ENCODE results near the gene AATK.
A peak's percentile ranks its signal among the peaks of the same experiment; 100 is the strongest.

Gene AATK

DNA sequence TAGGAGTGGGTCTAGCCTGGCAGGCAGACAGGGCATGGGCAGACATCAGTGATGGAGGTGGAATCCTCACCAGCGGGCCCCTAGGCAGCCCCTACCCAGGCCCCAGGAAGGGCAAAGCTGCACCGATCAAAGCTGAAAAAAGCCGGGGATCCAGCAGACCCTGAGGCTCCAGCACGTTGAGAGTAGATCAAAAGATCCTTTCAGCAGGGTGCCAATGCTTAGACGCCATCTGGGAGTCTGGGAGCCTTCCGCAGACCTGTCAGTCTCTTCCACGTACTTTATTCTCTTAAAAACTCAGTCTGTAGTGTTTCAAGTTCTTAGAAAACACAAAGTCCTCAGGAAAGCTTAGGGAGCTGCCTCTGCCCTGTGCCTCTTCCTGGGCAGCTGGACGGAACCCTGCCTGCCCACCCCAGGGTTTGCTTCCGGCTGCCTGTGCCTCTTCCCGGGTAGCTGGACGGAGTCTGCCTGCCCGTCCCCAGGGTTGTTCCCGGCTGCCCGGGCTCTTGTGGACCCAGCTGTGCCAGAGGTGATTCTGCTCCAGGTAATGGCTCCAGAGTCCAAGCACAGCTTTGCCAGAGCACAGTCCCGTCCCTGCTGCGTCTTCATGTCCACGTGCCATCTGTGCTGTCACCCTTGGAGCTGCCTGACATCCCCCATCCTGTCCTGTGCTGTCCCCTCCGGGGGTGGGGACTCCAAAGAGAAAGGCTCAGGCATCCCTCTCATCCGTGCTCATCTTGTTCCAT, 51.5 kb downstream of the AATK start:
- DNase-seq (ENCODE audit: low read depth), result no peak

- no peak for DNase-seq (ENCODE audit: low read depth)
These were observed 52.8 kb downstream of the AATK start for GRCh38 chr17:81113158-81113724.

- no peak for DNase-seq (ENCODE audit: low read depth)
These were observed 53.6 kb downstream of the AATK start for GRCh38 chr17:81112450-81112849.

DNA sequence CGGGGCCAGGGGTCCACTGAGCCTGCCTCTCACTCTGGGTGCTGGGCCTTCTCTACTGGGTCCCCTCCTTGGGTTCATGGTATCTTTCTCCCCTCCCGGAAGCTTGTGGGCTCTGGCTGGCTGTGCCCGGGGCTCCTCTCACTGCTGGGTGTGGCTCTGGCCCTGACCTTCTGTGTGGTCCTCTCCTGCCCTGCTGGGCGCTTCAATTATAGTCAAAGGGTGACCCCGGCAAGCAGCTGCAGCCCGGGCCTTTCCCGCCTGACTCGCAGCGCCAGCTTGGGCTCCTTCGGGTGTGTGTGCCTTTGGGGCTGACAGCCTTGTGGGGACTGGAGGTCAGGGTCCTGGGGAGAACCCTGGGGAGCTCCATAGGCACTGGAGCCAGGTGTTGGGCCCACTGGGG, 55.0 kb downstream of the AATK start:
- DNase-seq (ENCODE audit: low read depth), result no peak

DNA sequence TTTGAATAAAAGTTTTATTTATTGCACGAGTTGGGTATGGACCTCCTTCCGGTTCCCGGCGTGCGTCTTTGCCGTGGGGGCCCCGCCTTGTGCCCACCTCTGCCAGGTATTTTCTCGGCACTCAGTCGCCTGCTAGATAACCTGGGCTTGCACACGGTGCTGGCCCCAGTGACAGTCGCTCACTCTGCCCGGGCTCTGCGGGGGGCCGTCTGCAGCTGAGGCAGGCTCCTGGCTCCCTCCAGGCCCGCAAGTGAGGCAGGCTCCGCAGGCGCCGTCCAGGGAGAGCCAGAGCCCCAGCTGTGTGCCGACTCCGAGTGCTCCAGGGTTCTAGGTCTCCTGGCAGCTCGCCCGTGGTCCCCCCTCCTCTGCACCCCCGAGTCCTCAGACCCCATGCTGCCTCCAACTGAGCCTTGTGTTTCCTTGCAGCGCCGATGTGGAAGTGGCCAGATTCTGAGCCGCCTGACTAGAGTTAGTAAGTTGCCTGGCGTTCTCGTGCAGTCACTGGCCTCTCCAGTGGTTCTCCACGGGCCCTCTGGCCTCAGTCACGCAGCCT, 55.5 kb downstream of the AATK start:
- no peak for DNase-seq (ENCODE audit: low read depth)

DNA sequence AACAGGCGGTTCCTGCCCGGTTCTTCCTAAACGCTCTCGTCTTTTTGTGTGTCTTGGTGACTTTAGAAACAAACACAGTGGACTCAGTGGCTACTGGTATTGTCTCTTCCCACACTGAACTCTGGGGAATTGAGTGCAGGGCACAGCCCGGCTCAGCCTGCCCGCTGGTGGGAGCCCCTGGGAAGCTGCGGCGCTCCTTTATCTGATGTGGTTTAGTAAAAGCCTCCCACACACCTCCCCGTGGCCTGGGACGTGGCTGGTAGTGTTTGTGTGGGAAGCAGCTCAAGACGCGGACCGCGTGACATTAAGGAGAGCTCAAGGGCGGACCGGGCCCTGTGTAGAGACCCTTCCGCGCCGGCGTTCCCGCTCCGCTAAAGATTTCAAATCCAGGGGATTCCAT, 56.1 kb downstream of the AATK start:
- no peak for DNase-seq (ENCODE audit: low read depth)

- no peak for DNase-seq (ENCODE audit: low read depth)
These were observed 57.8 kb downstream of the AATK start for GRCh38 chr17:81108220-81108619.

GRCh38 chr17:81106716-81107115, 59.3 kb downstream of the AATK start:
- no peak for DNase-seq (ENCODE audit: low read depth)

GRCh38 chr17:81103379-81103778, 62.6 kb downstream of the AATK start:
- DNase-seq (ENCODE audit: low read depth), result no peak

DNA sequence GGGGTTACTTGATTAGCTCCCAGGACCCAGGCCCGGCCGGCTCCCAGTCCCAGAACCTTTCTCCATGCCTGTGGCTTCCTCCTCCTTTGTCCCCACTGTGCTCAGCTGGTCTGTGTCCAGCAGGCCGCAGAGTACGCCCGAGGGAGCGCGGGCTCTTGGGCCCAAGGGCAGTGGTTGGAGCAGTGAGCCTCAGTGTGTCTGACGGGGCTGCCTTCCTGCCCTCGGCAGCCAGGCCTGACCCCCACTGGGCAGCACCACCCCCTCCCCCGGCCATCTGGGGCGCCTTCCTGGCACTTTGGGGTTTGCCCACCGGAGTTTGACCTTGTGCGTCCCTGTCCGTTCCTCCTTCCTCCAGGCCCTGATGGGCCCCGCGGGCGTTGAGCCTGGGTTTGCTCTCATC, 63.2 kb downstream of the AATK start:
- no peak for DNase-seq (ENCODE audit: low read depth)

- no peak for DNase-seq (ENCODE audit: low read depth)
These were observed 63.7 kb downstream of the AATK start for GRCh38 chr17:81102352-81102751.

DNA sequence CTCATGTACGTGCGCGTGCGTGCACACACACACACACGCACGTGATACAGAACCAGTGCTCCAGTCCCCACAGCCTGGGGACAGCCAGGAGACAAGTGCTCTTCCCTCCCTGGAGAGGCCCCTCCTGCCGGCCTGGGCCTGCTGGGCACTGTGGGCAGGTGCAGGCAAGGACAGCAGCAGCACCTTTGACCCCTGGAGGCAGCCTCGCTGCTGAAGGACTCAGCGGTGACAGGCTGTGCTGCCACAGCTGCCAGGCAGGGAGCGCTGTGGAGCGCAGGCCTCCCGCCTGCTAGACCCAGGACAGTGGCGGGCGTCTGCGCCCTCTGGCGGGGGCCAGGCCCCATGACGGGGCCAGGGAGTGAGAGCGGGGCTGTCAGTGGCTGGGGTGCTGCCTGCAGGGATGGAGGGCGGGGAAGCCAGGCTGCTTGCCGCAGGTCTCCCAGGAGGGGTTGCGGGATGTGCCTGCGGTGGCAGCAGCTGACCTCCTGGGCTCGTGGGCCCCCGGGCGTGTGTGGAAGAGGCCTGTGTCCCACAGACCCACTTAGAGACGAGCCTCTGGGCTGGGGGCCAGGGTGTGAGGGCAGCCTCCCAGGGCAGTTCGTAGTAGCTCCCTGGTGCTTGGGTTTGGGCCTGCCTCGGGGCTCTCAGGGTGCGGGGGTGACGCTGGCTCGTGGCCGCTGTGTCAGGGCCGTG, 64.3 kb downstream of the AATK start:
- no peak for DNase-seq (ENCODE audit: low read depth)

GRCh38 chr17:81100668-81101067, 65.4 kb downstream of the AATK start:
- DNase-seq (ENCODE audit: low read depth), result no peak

DNA sequence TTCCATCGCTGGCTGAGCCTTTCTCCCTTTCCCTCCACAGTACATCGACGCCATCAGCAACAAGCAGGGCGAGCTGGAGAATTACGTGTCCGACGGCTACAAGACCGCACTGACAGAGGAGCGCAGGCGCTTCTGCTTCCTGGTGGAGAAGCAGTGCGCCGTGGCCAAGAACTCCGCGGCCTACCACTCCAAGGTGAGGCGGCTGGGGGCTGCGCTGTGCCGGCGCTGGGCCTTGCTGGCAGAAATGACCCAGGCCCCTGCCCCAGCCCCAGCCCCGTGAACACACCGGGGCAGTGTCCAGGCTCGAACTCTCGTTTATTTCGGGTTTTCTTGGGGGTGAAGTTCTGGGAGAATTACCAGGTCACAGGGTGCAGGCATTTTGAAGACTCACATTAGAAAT, 66.1 kb downstream of the AATK start:
- DNase-seq (ENCODE audit: low read depth), result no peak

- DNase-seq (ENCODE audit: low read depth), result no peak
These were observed 68.1 kb downstream of the AATK start for GRCh38 chr17:81097943-81098308.

- DNase-seq (ENCODE audit: low read depth), result no peak
These were observed 68.7 kb downstream of the AATK start for GRCh38 chr17:81097134-81097942.

GRCh38 chr17:81096741-81097133, 69.3 kb downstream of the AATK start:
- DNase-seq (ENCODE audit: low read depth), result no peak

DNA sequence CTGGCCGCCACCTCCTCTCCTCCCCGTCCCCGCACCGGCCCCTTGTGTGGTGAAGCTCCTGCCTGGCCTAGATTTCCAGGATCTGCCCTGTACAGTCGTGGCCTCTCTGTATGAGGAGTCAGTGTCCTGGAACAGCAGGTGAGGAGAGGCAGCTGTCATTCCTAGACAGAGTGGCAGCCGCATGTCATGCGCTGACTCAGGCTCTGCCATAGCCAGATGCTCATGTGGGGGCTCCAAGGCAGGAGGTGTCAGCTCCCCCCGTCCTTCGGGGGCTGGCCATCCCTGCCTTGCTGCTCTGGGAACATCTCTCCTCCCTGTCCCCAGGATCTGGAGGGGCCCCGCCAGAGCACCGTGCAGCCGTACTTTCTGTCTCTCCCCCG, 70.6 kb downstream of the AATK start:
- no peak for DNase-seq (ENCODE audit: low read depth)

GRCh38 chr17:81094509-81095382, 71.3 kb downstream of the AATK start:
- peak; percentile 99 for DNase-seq (ENCODE audit: low read depth)

- DNase-seq (ENCODE audit: low read depth), result no peak
These were observed 72.2 kb downstream of the AATK start for GRCh38 chr17:81093619-81094508.
